ACC112 (cell line): ENCODE data around the gene ATG101.

Source experiments
- H2AFZ ChIP-seq: fragments of 200-600 bp; sonication (generic); one replicate; pipeline ENCODE4 v1.6.0; 2017; ENCODE audit warnings: antibody characterized with exemption, low read length; ENCODE audit not compliant: unreplicated experiment
- H3K27ac ChIP-seq: fragments of 200-600 bp; sonication (generic); 2 replicates; pipeline ENCODE4 v1.5.1; 2014; ENCODE audit warnings: low read depth, mild to moderate bottlenecking, antibody characterized with exemption, low read length, moderate library complexity
- H3K27me3 ChIP-seq: fragments of 200-600 bp; sonication (generic); 2 replicates; pipeline ENCODE4 v1.6.1; 2014; ENCODE audit warnings: mild to moderate bottlenecking, antibody characterized with exemption, low read length, moderate library complexity, mixed read lengths; ENCODE audit not compliant: insufficient read depth
- H3K36me3 ChIP-seq: fragments of 200-600 bp; sonication (generic); 2 replicates; pipeline ENCODE4 v1.6.1; 2016; ENCODE audit warnings: mild to moderate bottlenecking, antibody characterized with exemption, low read length, moderate library complexity, mixed read lengths; ENCODE audit not compliant: insufficient read depth
- H3K4me1 ChIP-seq: fragments of 200-600 bp; sonication (generic); one replicate; pipeline ENCODE4 v1.6.1; 2016; ENCODE audit warnings: low read length, mixed read lengths; ENCODE audit not compliant: insufficient read depth, unreplicated experiment, control insufficient read depth
- H3K4me3 ChIP-seq: fragments of 200-600 bp; sonication (generic); 2 replicates; pipeline ENCODE4 v1.5.1; 2014; ENCODE audit warnings: mild to moderate bottlenecking, low read depth, low read length
- H3K79me2 ChIP-seq: fragments of 200-600 bp; sonication (generic); one replicate; pipeline ENCODE4 v1.6.0; 2016; ENCODE audit warnings: low read length; ENCODE audit not compliant: control insufficient read depth, unreplicated experiment, insufficient read depth

Gene ATG101

DNA sequence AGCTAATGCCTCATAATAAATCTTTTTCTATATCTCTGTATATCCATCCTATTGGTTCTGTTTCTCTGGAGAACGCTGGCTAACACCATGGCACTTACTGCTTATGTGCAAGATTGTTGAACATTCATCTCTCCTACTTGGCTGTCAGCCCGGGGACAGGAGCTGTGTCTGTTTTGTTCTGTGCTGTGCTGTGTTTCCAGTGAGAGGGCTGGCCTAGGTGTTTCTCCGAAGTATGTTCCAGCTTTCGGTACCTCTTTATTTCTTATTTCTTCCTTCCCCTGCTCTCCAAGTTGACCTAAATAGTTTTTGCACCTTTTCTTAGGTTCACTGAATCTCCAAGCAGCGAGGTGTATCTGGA, 37.4 kb upstream of the ATG101 start:
- peak overlapping the region; percentile 68 for H3K4me3 ChIP-seq
- no peaks in the 10 kb centered on the region for H3K79me2 ChIP-seq
- peak overlapping the region; percentile 71 for H3K27ac ChIP-seq
- H2AFZ ChIP-seq = peak overlapping the region; percentile 34
- H3K27me3 ChIP-seq = no peaks in the 10 kb centered on the region; the same call in 1 of the 2 replicates
- no peaks in the 10 kb centered on the region for H3K36me3 ChIP-seq
- H3K4me1 ChIP-seq = peaks cover 18% of the 10 kb centered on the region

DNA sequence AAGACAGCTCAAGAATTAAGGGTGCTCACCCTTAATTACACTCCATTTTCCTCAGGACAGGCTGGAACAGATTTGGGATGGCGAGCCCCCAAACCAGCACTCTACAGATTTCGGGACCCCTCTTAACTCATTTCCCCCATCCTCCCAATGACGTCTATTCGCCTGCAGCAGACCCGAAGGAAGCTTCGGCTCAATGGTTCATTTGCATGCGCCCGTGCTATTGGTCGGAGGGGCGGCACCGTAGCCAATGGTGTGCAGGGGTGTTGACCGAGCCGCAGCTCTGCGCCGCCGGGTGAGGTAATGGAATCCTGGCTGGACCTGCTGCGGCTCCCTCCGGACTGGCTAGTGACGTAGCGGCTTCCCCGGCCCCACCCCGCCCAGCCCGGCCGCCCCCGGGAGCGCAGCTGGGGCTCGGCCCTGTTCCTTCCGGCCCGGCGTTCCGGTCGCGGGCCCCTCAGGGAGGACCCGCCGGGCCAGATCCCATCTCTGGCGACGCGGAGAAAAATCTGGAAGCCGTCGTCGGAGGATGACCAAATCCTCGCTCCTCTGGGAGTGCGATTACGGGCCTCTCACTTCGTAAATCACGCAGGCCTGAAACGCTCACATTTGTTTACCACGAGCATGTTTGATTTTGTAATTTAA, 36.9 kb upstream of the ATG101 start:
- peaks cover 20% of the 10 kb centered on the region for H3K4me1 ChIP-seq
- H3K36me3 ChIP-seq = no peaks in the 10 kb centered on the region
- H3K27me3 ChIP-seq = no peaks in the 10 kb centered on the region; the same call in 1 of the 2 replicates
- H3K79me2 ChIP-seq = no peaks in the 10 kb centered on the region
- H3K4me3 ChIP-seq = peak overlapping the region; percentile 73
- peak overlapping the region; percentile 75 for H3K27ac ChIP-seq
- H2AFZ ChIP-seq = peak overlapping the region; percentile 34

DNA sequence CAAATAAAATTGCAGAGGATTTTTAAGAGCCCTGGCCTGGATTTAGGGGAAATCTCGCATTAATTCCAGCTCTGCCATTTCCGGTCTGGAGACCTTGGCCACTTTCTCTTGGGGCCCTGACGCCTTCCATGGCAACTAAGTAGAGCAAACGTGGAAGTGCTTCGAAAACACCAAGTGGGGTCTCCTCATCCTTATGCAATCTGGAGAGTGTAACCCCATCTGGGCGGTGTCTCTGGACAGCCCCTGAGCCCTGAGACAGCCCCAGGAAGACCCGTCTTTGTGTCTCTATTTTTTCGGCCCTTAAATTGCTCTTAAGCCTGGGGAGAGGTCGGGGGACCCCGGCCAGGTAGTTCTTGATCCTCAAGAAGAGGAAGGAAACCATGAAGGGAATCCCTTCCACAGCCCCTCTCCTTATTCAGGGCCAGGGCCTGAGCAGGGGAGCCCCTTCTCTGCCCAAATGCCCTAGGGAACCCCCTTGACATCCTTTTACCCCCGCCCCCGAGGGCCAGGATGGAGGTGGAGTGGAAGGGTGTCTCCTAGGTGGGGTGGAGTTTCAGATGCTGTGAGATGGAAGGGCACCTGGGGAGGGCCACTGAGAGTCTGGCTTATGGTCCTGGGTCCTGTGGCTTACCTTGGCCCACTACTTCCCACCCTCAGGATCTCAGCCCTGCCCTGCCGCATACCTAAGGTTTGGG, 36.2 kb upstream of the ATG101 start:
- peak overlapping the region; percentile 15 for H2AFZ ChIP-seq
- H3K27me3 ChIP-seq = no peaks in the 10 kb centered on the region; the same call in 1 of the 2 replicates
- H3K4me1 ChIP-seq = peaks cover 25% of the 10 kb centered on the region
- H3K36me3 ChIP-seq = no peaks in the 10 kb centered on the region
- peak overlapping the region; percentile 75 for H3K27ac ChIP-seq
- no peaks in the 10 kb centered on the region for H3K79me2 ChIP-seq
- H3K4me3 ChIP-seq = peak overlapping the region; percentile 73

DNA sequence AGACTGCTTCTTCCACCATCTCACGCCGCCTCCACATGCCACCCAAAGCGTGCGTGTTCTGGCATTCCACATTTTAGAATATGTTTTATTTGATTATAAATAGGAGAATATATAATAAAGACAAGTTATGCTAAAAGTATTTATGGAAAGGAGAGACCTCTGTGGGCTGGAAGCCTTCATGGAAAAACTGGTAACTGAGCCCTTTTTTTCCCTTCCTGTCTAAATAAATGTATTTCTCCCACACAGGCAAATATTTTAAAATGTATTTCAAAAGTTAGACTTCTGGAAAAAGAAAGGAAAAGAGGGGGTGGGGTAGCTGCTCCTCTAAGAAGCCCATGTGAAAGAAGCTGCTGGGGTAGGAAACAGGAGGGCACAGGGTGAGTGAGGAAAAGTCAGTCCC, 34.6 kb upstream of the ATG101 start:
- H3K4me1 ChIP-seq = peaks cover 28% of the 10 kb centered on the region
- H3K27ac ChIP-seq = no peak overlapping the region
- H3K4me3 ChIP-seq = no peak overlapping the region
- no peaks in the 10 kb centered on the region; the same call in 1 of the 2 replicates for H3K27me3 ChIP-seq
- no peaks in the 10 kb centered on the region for H3K36me3 ChIP-seq
- H3K79me2 ChIP-seq = no peaks in the 10 kb centered on the region
- H2AFZ ChIP-seq = no peak overlapping the region

DNA sequence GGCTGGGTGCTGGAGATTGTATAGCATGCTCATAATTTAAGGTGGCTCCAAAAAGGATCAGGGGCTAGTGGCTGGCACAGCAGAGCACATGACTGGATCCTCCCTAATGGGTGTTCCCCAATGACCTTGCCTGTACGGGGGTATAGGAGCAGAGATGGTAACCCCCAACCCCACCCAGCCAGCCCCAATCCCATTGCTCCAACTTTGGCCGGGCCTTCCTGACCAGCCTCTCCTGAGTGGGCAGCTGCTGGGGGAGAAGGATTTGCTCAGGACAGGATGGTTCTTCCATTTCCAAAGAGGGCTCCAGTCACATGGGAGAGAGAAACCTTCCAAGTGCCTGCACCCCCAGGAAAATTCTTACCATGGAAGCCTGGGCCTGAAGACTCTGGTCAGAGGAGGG, 33.9 kb upstream of the ATG101 start:
- H3K4me1 ChIP-seq = peaks cover 28% of the 10 kb centered on the region
- H3K79me2 ChIP-seq = no peaks in the 10 kb centered on the region
- H3K27me3 ChIP-seq = no peaks in the 10 kb centered on the region; the same call in 1 of the 2 replicates
- H3K4me3 ChIP-seq = no peak overlapping the region
- peak overlapping the region; percentile 38; the same call in 1 of the 2 replicates for H3K27ac ChIP-seq
- no peak overlapping the region for H2AFZ ChIP-seq
- H3K36me3 ChIP-seq = no peaks in the 10 kb centered on the region

DNA sequence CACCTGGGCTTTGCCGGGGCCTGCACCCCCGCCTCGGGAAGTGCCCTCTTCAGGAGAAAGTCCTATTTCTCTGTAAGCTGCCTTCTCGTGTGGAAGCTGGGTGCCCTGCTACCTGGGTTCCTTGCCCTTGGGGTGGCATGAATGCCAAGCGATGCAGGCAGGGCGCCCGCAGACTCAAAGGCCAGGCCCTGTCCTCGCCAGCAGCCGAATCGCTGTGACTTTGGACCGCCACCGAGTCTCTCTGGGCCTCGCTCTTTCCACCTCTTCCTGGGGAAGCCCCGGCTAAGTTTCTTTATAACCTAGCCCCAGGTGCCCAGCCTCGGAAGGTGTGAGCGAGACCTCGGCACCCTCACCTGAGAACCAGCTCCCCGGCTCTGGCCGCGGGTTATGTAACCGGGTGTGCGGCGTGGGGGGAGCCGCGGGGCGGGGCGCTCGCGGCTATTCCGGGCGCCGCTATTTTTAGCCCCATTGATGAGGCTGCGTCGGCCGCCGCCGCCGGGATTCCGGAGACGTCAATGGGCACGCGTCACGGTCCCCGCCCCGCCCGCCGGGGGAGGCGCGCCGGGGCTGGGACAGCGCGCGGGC, 33.1 kb upstream of the ATG101 start:
- Histone ChIP-seq H3K4me1 (peaks cover 28% of the 10 kb centered on the region), H3K27ac (peak overlapping the region; percentile 38; the same call in 1 of the 2 replicates), H3K79me2 (no peaks in the 10 kb centered on the region), H2AFZ (no peak overlapping the region), H3K36me3 (no peaks in the 10 kb centered on the region), H3K4me3 (peak overlapping the region; percentile 71), H3K27me3 (no peaks in the 10 kb centered on the region; the same call in 1 of the 2 replicates)

DNA sequence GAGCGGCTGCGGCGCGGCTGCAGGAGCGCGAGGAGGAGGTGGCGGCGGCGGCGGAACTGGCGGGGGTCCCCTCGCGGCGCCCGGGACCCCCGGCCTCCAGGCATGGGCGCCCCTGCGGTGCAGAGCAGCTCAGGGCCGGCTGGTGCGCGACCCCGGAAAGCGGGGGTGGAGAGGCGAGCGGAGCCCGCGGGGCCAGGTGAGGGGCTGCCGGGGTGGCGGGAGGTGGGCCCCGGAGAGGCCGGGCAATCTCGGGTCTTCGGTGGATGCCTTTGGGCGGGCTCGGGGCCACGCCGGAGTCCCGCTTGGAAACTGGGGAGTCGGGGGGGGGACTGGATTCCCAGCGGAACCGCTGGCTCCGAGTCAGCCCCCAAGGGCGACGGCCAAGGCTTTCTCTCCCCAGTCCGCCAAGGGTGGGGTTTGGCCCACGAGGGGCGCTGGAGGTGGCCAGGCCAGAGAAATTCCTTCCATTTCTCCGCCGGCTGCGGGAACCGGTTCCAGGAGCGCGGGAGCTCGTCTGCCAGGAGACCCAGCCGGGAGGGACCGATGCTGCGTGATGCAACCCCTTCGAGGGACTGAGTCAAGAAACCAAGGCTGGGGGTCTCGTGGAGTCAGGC, 32.4 kb upstream of the ATG101 start:
- Histone ChIP-seq H3K36me3 (no peaks in the 10 kb centered on the region), H3K4me3 (peak overlapping the region; percentile 88), H2AFZ (peak overlapping the region; percentile 62), H3K79me2 (no peaks in the 10 kb centered on the region), H3K4me1 (peaks cover 25% of the 10 kb centered on the region), H3K27ac (peak overlapping the region; percentile 63; the same call in 1 of the 2 replicates), H3K27me3 (no peaks in the 10 kb centered on the region; the same call in 1 of the 2 replicates)

DNA sequence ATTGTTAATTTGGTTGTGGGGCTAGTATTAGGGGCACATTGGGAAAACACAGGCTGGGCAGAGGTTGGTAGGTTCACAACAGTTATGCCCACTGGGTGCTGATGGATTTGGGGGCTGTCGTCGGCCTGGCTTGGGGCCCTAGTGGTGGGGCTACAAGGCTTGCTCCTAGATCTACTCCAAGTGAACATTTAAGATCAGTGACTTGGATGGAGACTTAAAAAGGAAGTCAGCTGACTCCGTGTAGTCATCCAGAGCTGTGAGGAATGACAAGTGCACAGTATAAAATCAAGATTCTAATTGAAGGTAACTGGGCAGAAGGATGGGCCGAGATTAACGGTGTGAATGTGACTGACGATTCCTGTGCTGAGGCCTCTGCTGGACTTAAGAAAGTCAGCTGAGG, 31.3 kb upstream of the ATG101 start:
- Histone ChIP-seq H3K27ac (no peak overlapping the region), H3K4me3 (no peak overlapping the region), H3K27me3 (no peaks in the 10 kb centered on the region; the same call in 1 of the 2 replicates), H3K4me1 (peaks cover 23% of the 10 kb centered on the region), H3K79me2 (no peaks in the 10 kb centered on the region), H2AFZ (no peak overlapping the region), H3K36me3 (no peaks in the 10 kb centered on the region)

DNA sequence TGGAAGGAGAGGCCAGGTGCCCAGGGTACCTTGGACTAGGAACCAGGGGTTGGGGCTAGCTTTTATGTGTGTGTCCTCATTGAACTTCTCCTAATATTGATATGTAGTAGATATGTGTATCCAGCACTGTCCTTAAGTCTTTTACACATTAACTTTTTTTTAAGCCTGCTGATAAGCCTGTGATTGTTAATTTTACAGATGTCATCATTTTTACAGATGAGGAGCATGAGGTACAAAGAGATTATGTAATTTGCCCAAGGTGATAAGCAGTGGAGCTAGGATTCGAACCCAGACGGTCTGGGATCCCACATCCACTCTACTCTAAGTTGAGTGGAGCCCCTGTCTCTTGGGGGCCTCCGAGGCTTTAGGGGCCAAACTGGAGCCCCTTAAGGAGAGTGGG, 28.7 kb upstream of the ATG101 start:
- Histone ChIP-seq H3K4me3 (no peak overlapping the region), H2AFZ (no peak overlapping the region), H3K27me3 (no peaks in the 10 kb centered on the region), H3K4me1 (peaks cover 40% of the 10 kb centered on the region), H3K36me3 (no peaks in the 10 kb centered on the region), H3K79me2 (no peaks in the 10 kb centered on the region), H3K27ac (no peak overlapping the region)

DNA sequence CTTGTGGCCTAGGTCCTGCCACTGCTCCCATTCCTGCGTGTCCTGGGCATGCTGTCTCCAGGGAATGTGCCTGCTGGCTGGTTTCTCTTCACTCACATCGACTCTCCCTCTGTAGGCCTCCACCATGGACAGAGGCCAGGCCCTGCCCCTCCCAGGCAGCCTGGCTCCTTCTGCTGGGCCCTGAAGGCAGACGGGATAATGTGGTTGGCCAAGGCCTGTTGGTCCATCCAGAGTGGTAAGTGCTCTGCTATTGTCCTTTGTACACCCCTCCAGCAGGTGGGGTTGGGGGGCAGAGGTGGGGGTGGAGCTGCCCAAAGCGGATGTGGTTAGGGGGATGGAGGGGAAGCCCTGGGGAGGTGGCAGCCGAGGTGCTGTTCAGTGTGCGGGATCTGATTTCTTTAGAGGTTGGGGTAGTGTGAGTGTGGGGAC, 28.1 kb upstream of the ATG101 start:
- H3K4me1 ChIP-seq = peaks cover 36% of the 10 kb centered on the region
- no peaks in the 10 kb centered on the region for H3K27me3 ChIP-seq
- H3K79me2 ChIP-seq = no peaks in the 10 kb centered on the region
- H2AFZ ChIP-seq = no peak overlapping the region
- H3K36me3 ChIP-seq = no peaks in the 10 kb centered on the region
- H3K27ac ChIP-seq = no peak overlapping the region
- H3K4me3 ChIP-seq = no peak overlapping the region
